CD8-positive, alpha-beta memory T cell (primary cell): ENCODE measurements around the gene ITGA8. TPM values are rescaled to one million over a fixed set of nuclear protein-coding genes. Genes with fewer than 3 reads are reported as not detected.

Experiments used
- CTCF ChIA-PET: fragments of 350-600 bp; sonication (Branson Sonifier 250); formaldehyde crosslinking; loops from one replicate; lab custom pipeline; 2021; ENCODE audit warnings: antibody characterized with exemption; lab: Charles Lee
- POLR2A ChIA-PET: fragments of 350-600 bp; sonication (Branson Sonifier 250); formaldehyde crosslinking; loops from one replicate; lab custom pipeline; 2021; ENCODE audit warnings: antibody characterized with exemption; lab: Charles Lee
- DNase-seq, 5 donors: peaks; one replicate each; pipeline versions ENCODE4 v3.0.0 to v3.0.0-alpha.2; 2020 to 2022; ENCODE audit warnings: mixed read lengths in 1 of 5
- H3K27ac ChIP-seq: one replicate; pipeline ENCODE4 v1.7.0; 2013; ENCODE audit warnings: low read depth, mild to moderate bottlenecking, low read length, moderate library complexity
- H3K27me3 ChIP-seq: 2 replicates; pipeline ENCODE4 v1.7.0; 2013; ENCODE audit warnings: low read length, mild to moderate bottlenecking; ENCODE audit not compliant: insufficient read depth, poor library complexity, severe bottlenecking
- H3K36me3 ChIP-seq: 2 replicates; pipeline ENCODE4 v1.7.0; 2013; ENCODE audit warnings: mild to moderate bottlenecking, low read length, moderate library complexity; ENCODE audit not compliant: insufficient read depth
- H3K4me1 ChIP-seq: 2 replicates; pipeline ENCODE4 v1.7.0; 2013; ENCODE audit warnings: mild to moderate bottlenecking, low read length, moderate library complexity; ENCODE audit not compliant: insufficient read depth
- H3K4me3 ChIP-seq: 2 replicates; pipeline ENCODE4 v1.7.0; 2013; ENCODE audit warnings: mild to moderate bottlenecking, low read length
- H3K9me3 ChIP-seq: 2 replicates; pipeline ENCODE4 v1.7.0; 2013; ENCODE audit warnings: mild to moderate bottlenecking, low read length
- H3K27ac Mint-ChIP-seq, 8 donors: one replicate each; pipeline ENCODE4 v1.8.0; 2020 to 2021; ENCODE audit warnings: mixed read lengths in 8 of 8, mild to moderate bottlenecking in 6 of 8, inconsistent platforms in 3 of 8, moderate library complexity in 3 of 8
- H3K27me3 Mint-ChIP-seq, 2 donors: one replicate each; pipeline ENCODE4 v1.8.0; 2020 to 2021; ENCODE audit warnings: mixed read lengths in 2 of 2, mild to moderate bottlenecking in 1 of 2, moderate library complexity in 1 of 2
- H3K36me3 Mint-ChIP-seq, 3 donors: one replicate each; pipeline ENCODE4 v1.8.0; 2020 to 2021; ENCODE audit warnings: mixed read lengths in 3 of 3, inconsistent platforms in 1 of 3, mild to moderate bottlenecking in 1 of 3
- H3K4me1 Mint-ChIP-seq, 3 donors: one replicate each; pipeline ENCODE4 v1.8.0; 2020 to 2021; ENCODE audit warnings: mixed read lengths in 3 of 3, inconsistent platforms in 1 of 3, mild to moderate bottlenecking in 1 of 3
- H3K4me3 Mint-ChIP-seq, 7 donors: one replicate each; pipeline ENCODE4 v1.8.0; 2020 to 2021; ENCODE audit warnings: mixed read lengths in 7 of 7, mild to moderate bottlenecking in 6 of 7, moderate library complexity in 4 of 7, inconsistent platforms in 2 of 7
- H3K9me3 Mint-ChIP-seq, 5 donors: one replicate each; pipeline ENCODE4 v1.8.0; 2020 to 2022; ENCODE audit warnings: mixed read lengths in 5 of 5, mild to moderate bottlenecking in 3 of 5, moderate library complexity in 2 of 5, inconsistent platforms in 1 of 5
- polyA plus RNA-seq: library from polyadenylated mRNA; unstranded; fragments of 300-500 nt; fragmentation: Illumina TruSeq; gene quantifications from one replicate; pipeline ENCODE4 v1.2.3, GENCODE V29; 2021
- total RNA-seq, 2 experiments: library from RNA; stranded (reverse); gene quantifications; one replicate each; pipeline ENCODE4 v1.2.3, GENCODE V29; 2021

The ITGA8 gene
- total and polyA plus RNA-seq, 3 experiments from 2014 or later: not detected

GRCh38 chr10:15472431-15473395, 247.0 kb downstream of the ITGA8 start:
- H3K27ac Mint-ChIP-seq: no peak overlapping the region

GRCh38 chr10:15472008-15472407, 247.7 kb downstream of the ITGA8 start:
- ChIA-PET POLR2A (no interaction called here), CTCF (no interaction called here)
- Histone ChIP-seq H3K27ac (no peak overlapping the region), H3K36me3 (no peaks in the 10 kb centered on the region), H3K4me3 (no peak overlapping the region), H3K27me3 (no peaks in the 10 kb centered on the region), H3K9me3 (no peaks in the 10 kb centered on the region), H3K4me1 (no peaks in the 10 kb centered on the region)
- Mint-ChIP-seq H3K4me3 (no peak overlapping the region), H3K27ac (no peak overlapping the region), H3K4me1 (no peaks in the 10 kb centered on the region), H3K27me3 (peaks cover 16 to 41% of the 10 kb centered on the region in 2 donors), H3K9me3 (peaks cover 0 to 3% (median 0%) of the 10 kb centered on the region in 5 donors), H3K36me3 (no peaks in the 10 kb centered on the region)
- no peak for DNase-seq

More at GRCh38 chr10:15472431-15473395, 247.0 kb downstream of the ITGA8 start:
- H3K4me1 ChIP-seq: no peaks in the 10 kb centered on the region
- no peaks in the 10 kb centered on the region for H3K36me3 Mint-ChIP-seq
- no peaks in the 10 kb centered on the region for H3K4me1 Mint-ChIP-seq
- no peak overlapping the region for H3K4me3 ChIP-seq
- no peak for DNase-seq
- no peak overlapping the region for H3K27ac ChIP-seq
- no peaks in the 10 kb centered on the region for H3K36me3 ChIP-seq
- ChIA-PET POLR2A (no interaction called here), CTCF (no interaction called here)
- H3K9me3 Mint-ChIP-seq: peaks cover 0 to 3% (median 0%) of the 10 kb centered on the region in 5 donors
- H3K4me3 Mint-ChIP-seq: no peak overlapping the region
- H3K9me3 ChIP-seq: no peaks in the 10 kb centered on the region
- H3K27me3 Mint-ChIP-seq: peaks cover 16 to 41% of the 10 kb centered on the region in 2 donors
- H3K27me3 ChIP-seq: no peaks in the 10 kb centered on the region

GRCh38 chr10:15469111-15469510, 250.6 kb downstream of the ITGA8 start:
- Histone ChIP-seq H3K36me3 (no peaks in the 10 kb centered on the region), H3K27me3 (no peaks in the 10 kb centered on the region), H3K4me3 (no peak overlapping the region), H3K4me1 (no peaks in the 10 kb centered on the region), H3K9me3 (no peaks in the 10 kb centered on the region), H3K27ac (no peak overlapping the region)
- H3K9me3 Mint-ChIP-seq: peaks cover 0 to 2% (median 0%) of the 10 kb centered on the region in 5 donors
- H3K27ac Mint-ChIP-seq: no peak overlapping the region
- H3K27me3 Mint-ChIP-seq: peaks cover 12 to 38% of the 10 kb centered on the region in 2 donors
- DNase-seq: no peak
- no peaks in the 10 kb centered on the region for H3K36me3 Mint-ChIP-seq
- no peaks in the 10 kb centered on the region for H3K4me1 Mint-ChIP-seq
- CTCF ChIA-PET: no interaction called here
- no peak overlapping the region for H3K4me3 Mint-ChIP-seq
- POLR2A ChIA-PET: no interaction called here

- Mint-ChIP-seq H3K9me3 (peaks cover 0 to 15% (median 0%) of the 10 kb centered on the region in 5 donors), H3K4me3 (no peak overlapping the region), H3K27me3 (peaks cover 2 to 44% of the 10 kb centered on the region in 2 donors), H3K27ac (no peak overlapping the region), H3K4me1 (no peaks in the 10 kb centered on the region), H3K36me3 (no peaks in the 10 kb centered on the region)
- ChIA-PET POLR2A (no interaction called here), CTCF (no interaction called here)
- Histone ChIP-seq H3K27ac (no peak overlapping the region), H3K27me3 (no peaks in the 10 kb centered on the region), H3K4me1 (no peaks in the 10 kb centered on the region), H3K36me3 (no peaks in the 10 kb centered on the region), H3K4me3 (no peak overlapping the region), H3K9me3 (no peaks in the 10 kb centered on the region)
- DNase-seq: no peak
Observed at GRCh38 chr10:15464381-15464780, 255.3 kb downstream of the ITGA8 start.

Other genes starting within 250 kb of the ITGA8 start
- gene MINDY3, start 140.6 kb upstream of the ITGA8 start, total RNA-seq: 10 to 100 TPM; 23.4 to 24.4 TPM
- 4.6 TPM for gene MINDY3, start 140.6 kb upstream of the ITGA8 start, polyA plus RNA-seq